Measurements from ENCODE around the gene ITPR1.

DNA sequence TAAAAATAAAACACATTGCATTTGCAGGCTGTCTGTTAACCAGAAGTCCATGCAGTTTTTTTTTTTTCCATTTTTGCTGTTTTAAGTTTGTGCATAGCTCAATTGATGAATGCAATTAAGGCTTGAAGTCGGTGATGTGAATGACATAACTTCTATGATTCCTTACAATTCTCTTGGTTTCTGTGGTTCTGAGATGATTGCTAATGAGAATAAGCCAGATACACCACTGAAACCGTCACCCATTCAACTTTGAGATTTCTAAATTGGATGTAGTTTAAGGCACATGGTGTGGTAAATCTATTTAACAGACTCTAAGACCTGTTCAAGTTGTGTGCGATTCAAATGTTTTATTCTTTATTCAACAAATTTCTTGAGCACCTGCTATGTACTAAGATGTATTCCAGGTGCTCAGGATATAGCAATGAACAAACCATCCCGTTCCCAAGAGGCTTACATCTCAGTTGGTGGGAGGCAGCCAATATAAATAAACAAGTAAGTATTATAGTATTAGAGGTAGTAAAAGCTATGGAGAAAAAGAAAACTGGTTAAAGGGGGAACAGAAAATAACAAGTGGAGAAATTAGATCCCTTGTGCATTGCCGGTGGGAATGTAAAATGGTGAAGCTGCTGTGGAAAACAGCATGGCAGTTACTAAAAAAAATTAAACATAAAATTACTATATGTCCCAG, 4.0 kb downstream of the ITPR1 start:
- no peak for TF ChIP-seq CTCF (IDR thresholded peaks at IDR 0.05)
- no peak for TF ChIP-seq POLR2A (IDR thresholded peaks at IDR 0.05)
- TF ChIP-seq EP300 (IDR thresholded peaks at IDR 0.05): no peak
